ENCODE results near the gene MICU1. TPM values are rescaled to one million over a fixed set of nuclear protein-coding genes. Genes with fewer than 3 reads are reported as not detected.

MICU1 gene
- total and polyA plus RNA-seq, 2 of the 13 experiments (the other 11 are each of a cell fraction or from before 2014, with no cell fraction given), result 32.5 to 56.1 TPM

GRCh38 chr10:72502581-72502980 is 123.3 kb downstream of the MICU1 start:
- no peak overlapping the region for H3K27ac ChIP-seq (ENCODE audit: extremely low read length, insufficient read depth, low read length)
- in situ Hi-C loops (cut with HindIII; ENCODE audit: extremely low pct_ligation_motif_present, low pct_unique_long_range_greater_than_20kb), result no loop called here
- H3K4me3 ChIP-seq (replicated peaks in 1 of 3; ENCODE audit: insufficient read depth in 1 of 3, low read depth in 2 of 3, low read length in 3 of 3), result no peak overlapping the region
- no peaks in the 10 kb centered on the region for H4K20me1 ChIP-seq (ENCODE audit: insufficient read depth, low read length)
- CTCF ChIA-PET (ENCODE audit: low intra/inter-chr PET ratio, low total read pairs), result no interaction called here
- WGBS (ENCODE audit: low lambda C conversion rate), result 97% methylated on average over 3 of the region's 3 CpGs
- intact Hi-C loops (cut with micrococcal nuclease; ENCODE audit: unreplicated experiment), result no loop called here
- FAIRE-seq (no peak), DNase-seq (ENCODE audit: low spot score) (no peak), ATAC-seq (no peak)
- peaks cover 7% of the 10 kb centered on the region for H3K79me2 ChIP-seq (ENCODE audit: insufficient read depth, low read length)
- H3K4me2 ChIP-seq (ENCODE audit: low read depth, low read length), result no peak overlapping the region
- H3K4me1 ChIP-seq (ENCODE audit: insufficient read depth, low read length), result peaks cover 9% of the 10 kb centered on the region; the same call in 1 of the 2 replicates
- H3K9ac ChIP-seq (ENCODE audit: insufficient read depth, low read depth, low read length), result no peak overlapping the region
- POLR2A ChIA-PET, result no interaction called here
- H3K9me3 ChIP-seq (ENCODE audit: low read length), result peaks cover 7% of the 10 kb centered on the region; the same call in 1 of the 2 replicates
- no peak overlapping the region for H2AFZ ChIP-seq (ENCODE audit: low read length)
- no peaks in the 10 kb centered on the region for H3K27me3 ChIP-seq (ENCODE audit: control insufficient read depth in 1 of 2, insufficient read depth in 2 of 2, low read length in 2 of 2)
- no TSS peak for BruUV-seq (replicated peaks)
- TF ChIP-seq LBX2 (CRISPR knock-in tag; IDR thresholded peaks at IDR 0.05; ENCODE audit: borderline replicate concordance) (no peak), E2F5 (CRISPR knock-in tag; conservative IDR thresholded peaks at IDR 0.05) (no peak), MATR3 (CRISPR knock-in tag; IDR thresholded peaks at IDR 0.05) (no peak), PAXIP1 (CRISPR knock-in tag; conservative IDR thresholded peaks at IDR 0.05) (no peak), ZNF607 (CRISPR knock-in tag; IDR thresholded peaks at IDR 0.05; ENCODE audit: borderline replicate concordance) (no peak)
- peaks cover 2 to 36% of the 10 kb centered on the region in 2 experiments; a peak in 3 of 5 replicates for H3K36me3 ChIP-seq (replicated peaks in 1 of 2; ENCODE audit: control insufficient read depth in 1 of 2, insufficient read depth in 2 of 2, low read length in 2 of 2)

Data from HepG2 (cell line).